Heart left ventricle (tissue), 16 donors: ENCODE data around the gene PLAGL2. TPM values are rescaled to one million over a fixed set of nuclear protein-coding genes. Genes with fewer than 3 reads are reported as not detected.

Experiments
- ATAC-seq, 4 donors: fragments of 200-7000 bp; cut with Tn5 transposase; one replicate each; pipeline ENCODE4 v1.9.1; 2020 to 2022; ENCODE audit warnings: moderate library complexity in 4 of 4, mild to moderate bottlenecking in 3 of 4, moderate number of reproducible peaks in 1 of 4
- DNase-seq, 5 donors: peaks; one replicate each; pipeline ENCODE4 v3.0.0-alpha.2; 2020
- H3K27ac ChIP-seq, 12 donors: fragments of 200-600 bp; sonication (generic) in 4 of 12; one replicate each; pipeline versions ENCODE4 v1.5.0 to v1.8.0; 2016 to 2022; ENCODE audit warnings: mild to moderate bottlenecking in 2 of 12
- H3K27me3 ChIP-seq, 9 donors: fragments of 200-600 bp; sonication (generic) in 2 of 9; one replicate each; pipeline versions ENCODE4 v1.5.1 to v1.8.0; 2016 to 2022; ENCODE audit warnings: mild to moderate bottlenecking in 3 of 9
- H3K36me3 ChIP-seq, 9 donors: fragments of 200-600 bp; sonication (generic) in 2 of 9; one replicate each; pipeline versions ENCODE4 v1.5.0 to v1.8.0; 2018 to 2022; ENCODE audit warnings: mild to moderate bottlenecking in 2 of 9
- H3K4me1 ChIP-seq, 12 donors: fragments of 200-600 bp; sonication (generic) in 4 of 12; one replicate each; pipeline versions ENCODE4 v1.5.0 to v1.8.0; 2016 to 2022; ENCODE audit warnings: mild to moderate bottlenecking in 3 of 12
- H3K4me3 ChIP-seq, 12 donors: fragments of 200-600 bp; sonication (generic) in 4 of 12; one replicate each; pipeline versions ENCODE4 v1.5.0 to v1.8.0; 2017 to 2022; ENCODE audit warnings: mild to moderate bottlenecking in 9 of 12, moderate library complexity in 4 of 12
- H3K9me3 ChIP-seq, 12 donors: fragments of 200-600 bp; sonication (generic) in 4 of 12; one replicate each; pipeline versions ENCODE4 v1.5.0 to v1.8.0; 2016 to 2022; ENCODE audit warnings: mild to moderate bottlenecking in 1 of 12
- CTCF ChIP-seq, 12 donors: fragments of 200-600 bp; sonication (generic) in 4 of 12; IDR thresholded peaks; one replicate each; pipeline versions ENCODE4 v1.5.0 to v1.8.0; 2018 to 2022; ENCODE audit warnings: antibody characterized with exemption in 12 of 12, mild to moderate bottlenecking in 5 of 12
- POLR2A ChIP-seq, 2 donors: fragments of 450-650 bp; IDR thresholded peaks; one replicate each; pipeline ENCODE4 v1.6.1; 2017; ENCODE audit warnings: antibody characterized with exemption in 2 of 2, mild to moderate bottlenecking in 2 of 2, moderate library complexity in 2 of 2
- WGBS, 4 donors: extraction: QIAGEN DNeasy Blood & Tissue Kit in 2 of 4; methylation state at CpG; one replicate each; pipeline versions ENCODE4 v1.1.5 to v1.1.7; 2013 to 2018; 5-methylcytosine and 5-hydroxymethylcytosine counted together
- intact Hi-C, 10 donors: fragments of 100-400 bp; cut with DNase I; formaldehyde crosslinking; loops; one replicate each; pipeline versions ENCODE4 v1.11.1 to v1.14.2; 2022
- polyA plus RNA-seq, 2 donors: library from polyadenylated mRNA; stranded (reverse); fragments of 200-250 nt; gene quantifications; one replicate each; pipeline ENCODE4 v1.2.3, GENCODE V29; 2013
- total RNA-seq, 9 donors: library from RNA; depleted of rRNA in 2 of 9; stranded (reverse); fragments of >200 nt in 2 of 9; fragmentation: NEBNext Ultra II Directional in 3 of 9; extraction: Animal tissue kit (Norgen Biotek cat#: 25700) in 3 of 9; gene quantifications; one replicate each; pipeline versions ENCODE4 v1.1.0 to v1.2.4, GENCODE V29; 2016 to 2023
- donor health status: ischemic (EF 13 %, LVEDD 7.1; RV severe dilation, severe dysfunction).
- donor health status: healthy with polysubstance abuse.
- donor health status: DM: no; HTN: yes; CAD: no.
- donor health status: DM: no; HTN: no; CAD: no.
- donor health status: ischemic (EF 25% LVEDD 6.9; RV normal size, moderate dysfunction).
- donor health status: ischemic (EF 25% LVEDD 5.7; RV mildly dilated, moderate dysfunction).
- donor health status: healthy.
- donor health status: DM: yes; HTN: yes; CAD: no.
- donor health status: ischemic (EF 35%, LVEDD 5.7; RV mildly dilated, moderate dysfunction).
- donor health status: nonischemic (EF 11% LVEDD 7.7; RV severe dilation, severe dysfunction).
- donor health status: DM: yes; HTN: yes; CAD: no.
- donor health status: PGD.
- donor health status: ischemic (EF 29% LVEDD 5.4; RV normal size, mild dysfunction).
- donor health status: nonischemic (EF 23%, LVEDD 6.1; RV moderate dilation, normal function).

PLAGL2 gene
- total and polyA plus RNA-seq, 11 donors = 4.0 to 9.9 (median 6.3) TPM

GRCh38 chr20:32231245-32231644, 23.7 kb upstream of the PLAGL2 start:
- 93 to 98% (median 97%) methylated on average over 4 of the region's 4 CpGs for WGBS, 4 donors

GRCh38 chr20:32230707-32231106, 23.2 kb upstream of the PLAGL2 start:
- ATAC-seq (no peak), DNase-seq (no peak)
- no peak for TF ChIP-seq CTCF (IDR thresholded peaks at IDR 0.05)
- TF ChIP-seq POLR2A (IDR thresholded peaks at IDR 0.05) = no peak
- Histone ChIP-seq H3K27me3 (no peaks in the 10 kb centered on the region), H3K4me1 (peaks cover 0 to 50% (median 9%) of the 10 kb centered on the region in 12 donors), H3K27ac (no peak overlapping the region), H3K36me3 (peaks cover 0 to 92% (median 71%) of the 10 kb centered on the region in 9 donors), H3K4me3 (no peak overlapping the region), H3K9me3 (no peaks in the 10 kb centered on the region)
- intact Hi-C loops = no loop called here
- WGBS, 4 donors = 95 to 96% (median 96%) methylated on average over 13 of the region's 13 CpGs

More at GRCh38 chr20:32231245-32231644, 23.7 kb upstream of the PLAGL2 start:
- no peaks in the 10 kb centered on the region for H3K27me3 ChIP-seq
- peaks cover 0 to 50% (median 9%) of the 10 kb centered on the region in 12 donors for H3K4me1 ChIP-seq
- no peak overlapping the region for H3K4me3 ChIP-seq
- H3K9me3 ChIP-seq = no peaks in the 10 kb centered on the region
- TF ChIP-seq POLR2A (IDR thresholded peaks at IDR 0.05) (no peak), CTCF (IDR thresholded peaks at IDR 0.05) (no peak)
- intact Hi-C loops = no loop called here
- H3K36me3 ChIP-seq = peaks cover 0 to 95% (median 76%) of the 10 kb centered on the region in 9 donors
- ATAC-seq (no peak), DNase-seq (no peak)
- H3K27ac ChIP-seq = peak overlapping the region in 1 of 12 donors; percentile 67

- intact Hi-C loops = no loop called here
- TF ChIP-seq CTCF (IDR thresholded peaks at IDR 0.05) (no peak), POLR2A (IDR thresholded peaks at IDR 0.05) (no peak)
- no peak for DNase-seq
- H3K9me3 ChIP-seq = no peaks in the 10 kb centered on the region
- H3K36me3 ChIP-seq = peaks cover 0 to 82% (median 60%) of the 10 kb centered on the region in 9 donors
- ATAC-seq = no peak
- peak overlapping the region in 1 of 12 donors; percentile 82 for H3K27ac ChIP-seq
- no peaks in the 10 kb centered on the region for H3K27me3 ChIP-seq
- peaks cover 0 to 46% (median 9%) of the 10 kb centered on the region in 12 donors for H3K4me1 ChIP-seq
- no peak overlapping the region for H3K4me3 ChIP-seq
- 63 to 75% (median 73%) methylated on average over 5 of the region's 5 CpGs for WGBS, 4 donors
These were observed 21.8 kb upstream of the PLAGL2 start for GRCh38 chr20:32229251-32229747.

- ATAC-seq (peak; percentile 70 to 88 (median 86)), DNase-seq (peak; percentile 19 to 65 (median 51))
- peaks cover 0 to 39% (median 9%) of the 10 kb centered on the region in 12 donors for H3K4me1 ChIP-seq
- no peaks in the 10 kb centered on the region for H3K9me3 ChIP-seq
- H3K4me3 ChIP-seq = peak overlapping the region in 4 of 12 donors; percentile 7 to 18 (median 14)
- 47 to 73% (median 64%) methylated on average over 22 of the region's 22 CpGs for WGBS, 4 donors
- intact Hi-C loops = no loop called here
- H3K27me3 ChIP-seq = no peaks in the 10 kb centered on the region
- peaks cover 0 to 82% (median 55%) of the 10 kb centered on the region in 9 donors for H3K36me3 ChIP-seq
- TF ChIP-seq CTCF (IDR thresholded peaks at IDR 0.05) (no peak), POLR2A (IDR thresholded peaks at IDR 0.05) (no peak)
- H3K27ac ChIP-seq = peak overlapping the region; percentile 12 to 84 (median 67)
These were observed 20.5 kb upstream of the PLAGL2 start for GRCh38 chr20:32227744-32228688.
